HL-60 (cell line): ENCODE results near the gene H1-8.

Source experiments
- REST ChIP-seq: IDR thresholded peaks from 2 replicates; pipeline ENCODE4 v1.6.1; 2012; ENCODE audit warnings: low read depth; ENCODE audit not compliant: insufficient replicate concordance
- TF ChIP-seq, protein P1 (sequence below): IDR thresholded peaks from one replicate; pipeline ENCODE4 v1.5.1; 2011; ENCODE audit warnings: low read length, control low read depth, inconsistent platforms; ENCODE audit not compliant: insufficient read depth

GRCh38 chr3:129543999-129544398 is 1.0 kb downstream of the H1-8 start:
- TF ChIP-seq, protein P1, sequence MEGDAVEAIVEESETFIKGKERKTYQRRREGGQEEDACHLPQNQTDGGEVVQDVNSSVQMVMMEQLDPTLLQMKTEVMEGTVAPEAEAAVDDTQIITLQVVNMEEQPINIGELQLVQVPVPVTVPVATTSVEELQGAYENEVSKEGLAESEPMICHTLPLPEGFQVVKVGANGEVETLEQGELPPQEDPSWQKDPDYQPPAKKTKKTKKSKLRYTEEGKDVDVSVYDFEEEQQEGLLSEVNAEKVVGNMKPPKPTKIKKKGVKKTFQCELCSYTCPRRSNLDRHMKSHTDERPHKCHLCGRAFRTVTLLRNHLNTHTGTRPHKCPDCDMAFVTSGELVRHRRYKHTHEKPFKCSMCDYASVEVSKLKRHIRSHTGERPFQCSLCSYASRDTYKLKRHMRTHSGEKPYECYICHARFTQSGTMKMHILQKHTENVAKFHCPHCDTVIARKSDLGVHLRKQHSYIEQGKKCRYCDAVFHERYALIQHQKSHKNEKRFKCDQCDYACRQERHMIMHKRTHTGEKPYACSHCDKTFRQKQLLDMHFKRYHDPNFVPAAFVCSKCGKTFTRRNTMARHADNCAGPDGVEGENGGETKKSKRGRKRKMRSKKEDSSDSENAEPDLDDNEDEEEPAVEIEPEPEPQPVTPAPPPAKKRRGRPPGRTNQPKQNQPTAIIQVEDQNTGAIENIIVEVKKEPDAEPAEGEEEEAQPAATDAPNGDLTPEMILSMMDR, result no peak
- TF ChIP-seq REST, result no peak
